CD4-positive, alpha-beta T cell (primary cell): ENCODE results near the gene SUSD2. TPM values are rescaled to one million over a fixed set of nuclear protein-coding genes. Genes with fewer than 3 reads are reported as not detected.

ENCODE experiments used
- ATAC-seq: fragments of 200-7000 bp; cut with Tn5 transposase; one replicate; pipeline ENCODE4 v1.10.0; 2022; ENCODE audit warnings: mild to moderate bottlenecking; ENCODE audit not compliant: poor library complexity
- CTCF ChIA-PET: fragments of 350-600 bp; sonication (Branson Sonifier 250); formaldehyde crosslinking; loops from one replicate; lab custom pipeline; 2021; ENCODE audit warnings: antibody characterized with exemption, inconsistent platforms; lab: Charles Lee
- POLR2A ChIA-PET: fragments of 350-600 bp; sonication (Branson Sonifier 250); formaldehyde crosslinking; loops from one replicate; lab custom pipeline; 2021; ENCODE audit warnings: antibody characterized with exemption, inconsistent platforms; lab: Charles Lee
- DNase-seq, 14 experiments: peaks; one replicate each; pipeline ENCODE4 v3.0.0-alpha.2; 2013 to 2020; ENCODE audit warnings: mixed read lengths in 2 of 14
- H3K27ac ChIP-seq, 2 donors: one replicate each; pipeline versions ENCODE4 v1.5.1 to v1.7.0; 2013; ENCODE audit warnings: low read length in 2 of 2, low read depth in 1 of 2, mild to moderate bottlenecking in 1 of 2
- H3K27me3 ChIP-seq, 2 experiments: 1 replicate in 1 of 2; 2 replicates in 1 of 2; pipeline versions ENCODE4 v1.6.1 to v1.7.0; 2013; ENCODE audit warnings: low read length in 2 of 2, control low read depth in 1 of 2, mild to moderate bottlenecking in 1 of 2, moderate library complexity in 1 of 2; ENCODE audit not compliant: insufficient read depth in 2 of 2, control insufficient read depth in 1 of 2
- H3K36me3 ChIP-seq: one replicate; pipeline ENCODE4 v1.6.1; 2013; ENCODE audit warnings: low read length, control low read depth; ENCODE audit not compliant: insufficient read depth
- H3K4me1 ChIP-seq: one replicate; pipeline ENCODE4 v1.6.1; 2013; ENCODE audit warnings: low read length, control low read depth; ENCODE audit not compliant: insufficient read depth
- H3K4me3 ChIP-seq: one replicate; pipeline ENCODE4 v1.5.1; 2013; ENCODE audit warnings: mild to moderate bottlenecking, low read length, moderate library complexity
- H3K9me3 ChIP-seq, 2 experiments: 1 replicate in 1 of 2; 2 replicates in 1 of 2; pipeline versions ENCODE4 v1.6.1 to v1.7.0; 2013; ENCODE audit warnings: low read length in 2 of 2, mild to moderate bottlenecking in 2 of 2, control low read depth in 1 of 2, moderate library complexity in 1 of 2; ENCODE audit not compliant: control insufficient read depth in 1 of 2, insufficient read depth in 1 of 2
- H3K27ac Mint-ChIP-seq: one replicate; pipeline ENCODE4 v1.8.0; 2020; ENCODE audit warnings: mixed read lengths
- H3K27me3 Mint-ChIP-seq: one replicate; pipeline ENCODE4 v1.8.0; 2021; ENCODE audit warnings: mixed read lengths
- H3K36me3 Mint-ChIP-seq: one replicate; pipeline ENCODE4 v1.8.0; 2021; ENCODE audit warnings: low read depth, mixed read lengths
- H3K4me1 Mint-ChIP-seq: one replicate; pipeline ENCODE4 v1.8.0; 2021; ENCODE audit warnings: low read depth, mixed read lengths
- H3K4me3 Mint-ChIP-seq: one replicate; pipeline ENCODE4 v1.8.0; 2020; ENCODE audit warnings: mild to moderate bottlenecking, mixed read lengths
- H3K9me3 Mint-ChIP-seq: one replicate; pipeline ENCODE4 v1.8.0; 2020; ENCODE audit warnings: mixed read lengths
- CTCF ChIP-seq: fragments of 200-600 bp; IDR thresholded peaks from one replicate; pipeline ENCODE4 v1.8.0; 2022; ENCODE audit warnings: antibody characterized with exemption, mild to moderate bottlenecking
- intact Hi-C, 2 experiments: fragments of 100-400 bp; cut with DNase I in 1 of 2; cut with micrococcal nuclease in 1 of 2; formaldehyde crosslinking; loops; one replicate each; pipeline versions ENCODE4 v1.15.1 to v1.9.0; 2023 to 2025; cut with DNase I, micrococcal nuclease
- total RNA-seq, 174 experiments: library from RNA in 2 of 174; stranded (reverse) in 2 of 174; gene quantifications; one replicate each; pipeline ENCODE4 v1.2.3 and lab custom pipeline; 2021 to 2026

The SUSD2 gene
- total RNA-seq, 2 experiments from 2014 or later: 0.80 to 1.5 TPM

- no peaks in the 10 kb centered on the region for H3K27me3 Mint-ChIP-seq
- POLR2A ChIA-PET: interaction anchor here (6.4 kb wide), 1 partner anchor 10 kb away, joined by 38 read pairs; no protein-coding TSS in a partner anchor
- ATAC-seq: no peak
These were observed 15.6 kb upstream of the SUSD2 start for GRCh38 chr22:24165673-24166072.

GRCh38 chr22:24166811-24167210, 14.5 kb upstream of the SUSD2 start:
- Histone ChIP-seq H3K27ac (no peak overlapping the region), H3K9me3 (no peaks in the 10 kb centered on the region), H3K27me3 (no peaks in the 10 kb centered on the region), H3K36me3 (peaks cover 98% of the 10 kb centered on the region), H3K4me1 (peaks cover 7% of the 10 kb centered on the region), H3K4me3 (no peak overlapping the region)
- Mint-ChIP-seq H3K27me3 (no peaks in the 10 kb centered on the region), H3K9me3 (no peaks in the 10 kb centered on the region), H3K27ac (no peak overlapping the region), H3K36me3 (peaks cover 72% of the 10 kb centered on the region), H3K4me3 (no peak overlapping the region), H3K4me1 (peaks cover 10% of the 10 kb centered on the region)
- ATAC-seq: no peak
- POLR2A ChIA-PET: interaction anchor here (6.4 kb wide), 1 partner anchor 11 kb away, joined by 38 read pairs; no protein-coding TSS in a partner anchor
- intact Hi-C loops: no loop called here
- CTCF ChIA-PET: no interaction called here
- no peak for TF ChIP-seq CTCF
- DNase-seq: no peak

More at GRCh38 chr22:24165673-24166072, 15.6 kb upstream of the SUSD2 start:
- Histone ChIP-seq H3K4me3 (no peak overlapping the region), H3K27ac (no peak overlapping the region), H3K27me3 (no peaks in the 10 kb centered on the region), H3K36me3 (peaks cover 98% of the 10 kb centered on the region), H3K4me1 (peaks cover 11% of the 10 kb centered on the region), H3K9me3 (no peaks in the 10 kb centered on the region)
- Mint-ChIP-seq H3K4me1 (peaks cover 19% of the 10 kb centered on the region), H3K4me3 (no peak overlapping the region), H3K36me3 (peaks cover 73% of the 10 kb centered on the region), H3K27ac (no peak overlapping the region), H3K9me3 (no peaks in the 10 kb centered on the region)
- CTCF ChIA-PET: interaction anchor here (1.3 kb wide), 1 partner anchor 9 kb away, joined by 4 read pairs; no protein-coding TSS in a partner anchor
- TF ChIP-seq CTCF: no peak
- no peak for DNase-seq
- intact Hi-C loops: no loop called here

GRCh38 chr22:24169439-24170058, 11.7 kb upstream of the SUSD2 start:
- intact Hi-C loops: no loop called here
- no peaks in the 10 kb centered on the region for H3K4me1 Mint-ChIP-seq
- no peak for TF ChIP-seq CTCF

More at GRCh38 chr22:24169439-24170058, 11.7 kb upstream of the SUSD2 start:
- CTCF ChIA-PET: no interaction called here
- Mint-ChIP-seq H3K36me3 (peaks cover 67% of the 10 kb centered on the region), H3K27ac (peak overlapping the region; percentile 30), H3K4me3 (no peak overlapping the region), H3K27me3 (no peaks in the 10 kb centered on the region), H3K9me3 (no peaks in the 10 kb centered on the region)
- peaks cover 95% of the 10 kb centered on the region for H3K36me3 ChIP-seq
- no peaks in the 10 kb centered on the region for H3K4me1 ChIP-seq
- no peaks in the 10 kb centered on the region for H3K27me3 ChIP-seq
- H3K4me3 ChIP-seq: no peak overlapping the region
- ATAC-seq: no peak
- no peaks in the 10 kb centered on the region for H3K9me3 ChIP-seq
- no peak for DNase-seq
- peak overlapping the region in 1 of 2 donors; percentile 13 for H3K27ac ChIP-seq
- POLR2A ChIA-PET: interaction anchor here (6.4 kb wide), 1 partner anchor 14 kb away, joined by 38 read pairs; no protein-coding TSS in a partner anchor
